Measurements from ENCODE around the gene DAP.
"Not testable (repeated sequence)": the region's sequence is repeated elsewhere in the genome, so short reads cannot be mapped to it uniquely, and the experiment has no call there.

Gene DAP

DNA sequence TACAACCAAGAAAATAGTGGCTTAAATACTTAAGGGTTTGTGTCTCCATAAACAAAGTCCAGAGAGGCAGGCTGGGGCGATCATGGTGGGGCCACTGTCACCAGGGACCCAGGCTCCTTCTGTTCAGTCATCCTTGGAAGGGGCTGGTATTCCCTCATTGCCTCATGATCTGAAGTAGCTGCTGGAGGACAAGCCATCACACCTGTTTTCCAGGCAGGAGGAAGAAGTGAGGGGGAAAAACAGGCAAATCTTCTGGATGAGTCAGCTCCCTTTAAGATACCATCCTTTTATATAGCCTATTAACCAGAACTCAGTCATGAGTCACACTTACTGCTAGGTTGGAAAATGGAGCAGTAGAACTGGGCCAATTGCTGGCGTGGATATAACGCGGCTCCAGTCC lies 92.3 kb downstream of the DAP start:
- no peak for DNase-seq

- no peak for DNase-seq
Observed at GRCh38 chr5:10667431-10668057, 93.5 kb downstream of the DAP start.

- DNase-seq = no peak
Observed at GRCh38 chr5:10666531-10667299, 94.3 kb downstream of the DAP start.

DNA sequence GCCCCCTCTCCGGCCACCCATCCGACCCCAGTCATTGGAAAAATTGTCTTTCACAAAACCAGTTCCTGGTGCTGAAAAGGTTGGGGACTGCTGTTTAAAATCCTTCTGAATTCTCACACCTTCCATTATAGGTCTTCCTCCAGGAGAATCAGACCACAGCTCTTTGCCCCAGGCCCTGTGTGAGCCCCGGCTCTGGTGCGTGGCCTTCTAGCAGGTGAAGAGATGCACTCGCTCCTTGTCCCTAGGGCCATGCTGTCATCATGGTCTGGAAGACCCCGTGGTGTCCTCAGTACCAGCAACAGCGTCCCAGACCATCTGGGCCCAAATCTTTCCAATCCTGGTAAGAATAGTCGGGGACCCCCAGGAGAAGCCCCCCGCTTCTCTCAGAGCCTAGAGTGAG lies 95.2 kb downstream of the DAP start:
- DNase-seq = no peak

GRCh38 chr5:10664180-10664769 lies 96.8 kb downstream of the DAP start:
- not testable (repeated sequence) for DNase-seq

GRCh38 chr5:10663489-10664179 lies 97.4 kb downstream of the DAP start:
- no peak for DNase-seq

DNA sequence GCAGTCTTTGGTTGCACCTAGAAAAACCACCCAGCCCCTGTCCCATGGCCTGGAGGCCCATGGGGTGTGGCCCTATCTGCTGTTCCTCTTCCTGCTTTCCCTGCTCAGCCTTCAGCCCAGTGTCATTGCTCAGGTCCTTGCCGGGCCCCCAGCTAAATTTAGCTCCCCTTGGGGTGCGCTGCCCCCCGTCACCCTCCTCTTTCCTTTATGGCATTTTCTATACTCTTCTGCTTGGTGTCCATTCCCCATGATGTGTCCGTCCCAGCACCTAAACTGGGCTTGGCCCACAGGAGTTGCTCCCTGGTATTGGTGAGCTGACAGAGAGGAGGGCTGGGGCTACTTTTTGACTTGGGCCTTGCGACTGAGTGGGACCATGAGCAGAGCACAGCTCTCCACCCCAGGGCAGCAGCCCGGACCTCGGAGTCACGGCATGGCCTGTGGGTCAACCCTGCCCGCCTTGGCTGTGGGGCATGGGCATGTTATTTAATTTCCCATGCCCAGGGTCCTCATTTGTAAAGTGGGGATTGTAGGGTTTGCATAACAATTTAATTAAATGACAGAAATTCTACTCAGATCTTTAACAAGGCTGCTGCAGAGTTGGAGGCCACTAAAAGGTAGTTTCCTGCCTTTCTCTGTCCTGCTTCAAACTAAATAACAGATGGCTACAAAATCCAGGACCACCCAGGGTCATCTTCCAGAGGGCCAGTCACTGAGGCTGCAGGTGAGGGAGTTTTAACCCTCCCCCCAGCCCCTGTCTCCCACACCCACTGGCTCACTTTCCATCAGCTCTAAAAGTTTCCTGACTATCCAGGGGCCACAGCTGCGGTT lies 98.2 kb downstream of the DAP start:
- no peak for DNase-seq

DNA sequence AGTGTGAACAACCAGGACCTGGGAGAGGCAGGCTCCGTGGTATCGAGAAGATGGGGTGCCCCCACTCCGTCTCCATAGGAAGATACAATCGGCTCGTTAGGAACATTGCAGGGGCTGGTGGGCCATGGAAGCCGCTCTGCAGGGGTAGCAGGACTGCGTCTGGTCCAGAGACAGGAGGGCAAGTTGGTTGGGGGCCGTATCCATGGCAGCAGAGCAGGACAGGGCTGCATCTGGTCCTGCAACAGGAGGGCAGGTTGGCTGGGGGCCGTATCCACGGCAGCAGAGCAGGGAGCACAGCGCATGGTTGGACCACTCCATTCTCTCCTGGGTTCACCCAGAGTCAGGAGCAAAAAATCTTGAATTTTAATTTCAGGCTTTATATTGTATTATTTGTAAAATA lies 99.0 kb downstream of the DAP start:
- no peak for DNase-seq

- DNase-seq = no peak
Observed at GRCh38 chr5:10661401-10661800, 99.6 kb downstream of the DAP start.

- DNase-seq = no peak
Observed at GRCh38 chr5:10660720-10661387, 100.2 kb downstream of the DAP start.

- no peak for DNase-seq
Observed at GRCh38 chr5:10660135-10660534, 100.9 kb downstream of the DAP start.

GRCh38 chr5:10658265-10658664 lies 102.8 kb downstream of the DAP start:
- no peak for DNase-seq

- no peak for DNase-seq
Observed at GRCh38 chr5:10655972-10656830, 104.8 kb downstream of the DAP start.

- no peak for DNase-seq
Observed at GRCh38 chr5:10655161-10655971, 105.7 kb downstream of the DAP start.

GRCh38 chr5:10654566-10654965 lies 106.5 kb downstream of the DAP start:
- no peak for DNase-seq

DNA sequence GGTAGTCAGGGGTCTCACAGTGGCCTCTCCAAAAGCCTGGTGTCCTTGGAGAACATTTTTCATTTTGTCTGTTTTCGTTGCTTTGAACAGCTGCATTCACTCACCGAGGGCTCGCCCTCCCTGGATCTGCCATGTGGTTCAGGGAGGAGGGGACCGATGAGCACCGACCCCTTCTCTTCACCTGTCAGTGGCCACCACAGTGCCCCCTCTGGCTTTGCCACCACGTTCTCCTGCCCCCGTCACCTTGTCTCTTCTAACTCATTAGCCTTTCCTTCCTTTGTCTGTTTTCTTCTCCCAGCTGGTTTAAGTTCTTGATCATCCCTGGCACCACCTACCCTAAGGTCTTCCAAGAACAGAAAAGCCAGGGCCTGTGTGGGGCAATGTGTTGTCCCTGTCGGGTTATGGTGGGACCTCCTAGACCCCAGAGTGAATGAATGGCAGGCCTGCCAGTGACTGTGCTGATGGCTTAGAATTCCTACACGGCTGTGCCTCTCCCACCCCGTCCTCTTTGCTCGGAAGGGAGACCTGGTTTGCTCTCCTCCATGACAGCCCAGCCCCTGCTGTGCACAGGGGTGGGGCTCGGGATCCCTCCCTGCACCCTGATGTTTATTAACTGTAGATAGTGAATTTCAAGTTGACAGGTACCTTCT lies 107.2 kb downstream of the DAP start:
- DNase-seq = no peak

DNA sequence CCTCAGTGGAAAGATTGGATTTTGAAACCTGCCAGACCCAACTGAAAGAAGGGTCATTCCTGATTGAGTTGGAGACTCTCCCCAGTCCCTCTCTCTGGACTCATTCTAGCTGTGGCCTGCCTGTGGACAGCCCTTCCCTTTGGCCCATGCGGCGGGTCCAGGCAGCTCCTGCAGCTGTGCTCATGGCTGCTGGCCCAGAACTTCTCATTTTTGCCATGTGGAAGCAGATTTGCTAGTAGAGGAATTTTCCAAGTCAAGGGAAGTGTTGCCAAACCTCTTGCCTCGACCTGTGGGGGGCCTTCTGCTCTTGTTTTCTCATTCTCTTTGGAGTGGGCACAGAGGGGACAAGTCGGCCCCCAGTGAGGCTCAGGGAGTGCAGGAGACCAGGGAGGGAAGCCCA lies 108.0 kb downstream of the DAP start:
- no peak for DNase-seq

- no peak for DNase-seq
Observed at GRCh38 chr5:10652606-10653005, 108.4 kb downstream of the DAP start.

DNA sequence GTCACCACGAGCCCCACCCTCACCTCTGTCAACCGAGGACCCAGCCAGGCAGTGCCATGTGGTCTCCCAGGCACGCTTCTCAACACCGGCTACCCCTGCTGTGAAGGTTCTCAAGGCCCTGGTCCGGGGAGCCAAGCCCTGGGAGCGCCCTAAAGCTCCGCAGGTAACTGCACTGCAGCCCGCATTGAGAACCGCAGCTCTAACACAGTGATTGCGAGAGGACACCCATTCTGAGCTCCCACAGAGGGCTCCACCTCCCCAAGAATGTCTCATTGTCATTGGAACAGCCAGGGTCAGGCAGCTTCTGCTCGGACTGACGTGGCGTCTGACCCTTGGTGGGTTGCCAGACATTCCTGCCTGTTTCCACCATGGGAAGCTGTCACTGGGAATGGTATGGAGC lies 108.9 kb downstream of the DAP start:
- no peak for DNase-seq

Data from COR-L47 (cell line).